ENCODE data around the gene LAPTM5.

LAPTM5 gene

GRCh38 chr1:30714536-30715090 lies 43.0 kb downstream of the LAPTM5 start:
- no peak for DNase-seq
- in situ Hi-C loops (cut with HindIII; ENCODE audit: low pct_ligation_motif_present, low pct_unique_long_range_greater_than_20kb, low sequenced_read_pairs): no loop called here

GRCh38 chr1:30714025-30714424 lies 43.5 kb downstream of the LAPTM5 start:
- in situ Hi-C loops (cut with HindIII; ENCODE audit: low pct_ligation_motif_present, low pct_unique_long_range_greater_than_20kb, low sequenced_read_pairs): no loop called here
- DNase-seq: no peak

GRCh38 chr1:30713311-30713710 lies 44.3 kb downstream of the LAPTM5 start:
- in situ Hi-C loops (cut with HindIII; ENCODE audit: low pct_ligation_motif_present, low pct_unique_long_range_greater_than_20kb, low sequenced_read_pairs): no loop called here
- no peak for DNase-seq

GRCh38 chr1:30712583-30712982 lies 45.0 kb downstream of the LAPTM5 start:
- DNase-seq: no peak
- in situ Hi-C loops (cut with HindIII; ENCODE audit: low pct_ligation_motif_present, low pct_unique_long_range_greater_than_20kb, low sequenced_read_pairs): no loop called here

- in situ Hi-C loops (cut with HindIII; ENCODE audit: low pct_ligation_motif_present, low pct_unique_long_range_greater_than_20kb, low sequenced_read_pairs): no loop called here
- DNase-seq: no peak
These were observed 47.2 kb downstream of the LAPTM5 start for GRCh38 chr1:30710407-30710806.

GRCh38 chr1:30708361-30708728 lies 49.2 kb downstream of the LAPTM5 start:
- in situ Hi-C loops (cut with HindIII; ENCODE audit: low pct_ligation_motif_present, low pct_unique_long_range_greater_than_20kb, low sequenced_read_pairs): no loop called here
- no peak for DNase-seq

- peak; percentile 53 for DNase-seq
- in situ Hi-C loops (cut with HindIII; ENCODE audit: low pct_ligation_motif_present, low pct_unique_long_range_greater_than_20kb, low sequenced_read_pairs): no loop called here
These were observed 49.9 kb downstream of the LAPTM5 start for GRCh38 chr1:30707412-30708360.

GRCh38 chr1:30706528-30706927 lies 51.0 kb downstream of the LAPTM5 start:
- in situ Hi-C loops (cut with HindIII; ENCODE audit: low pct_ligation_motif_present, low pct_unique_long_range_greater_than_20kb, low sequenced_read_pairs): no loop called here
- DNase-seq: no peak

- in situ Hi-C loops (cut with HindIII; ENCODE audit: low pct_ligation_motif_present, low pct_unique_long_range_greater_than_20kb, low sequenced_read_pairs): no loop called here
- DNase-seq: no peak
These were observed 51.9 kb downstream of the LAPTM5 start for GRCh38 chr1:30705698-30706097.

GRCh38 chr1:30704765-30705509 lies 52.6 kb downstream of the LAPTM5 start:
- in situ Hi-C loops (cut with HindIII; ENCODE audit: low pct_ligation_motif_present, low pct_unique_long_range_greater_than_20kb, low sequenced_read_pairs): no loop called here
- no peak for DNase-seq

- DNase-seq: no peak
- in situ Hi-C loops (cut with HindIII; ENCODE audit: low pct_ligation_motif_present, low pct_unique_long_range_greater_than_20kb, low sequenced_read_pairs): no loop called here
These were observed 53.3 kb downstream of the LAPTM5 start for GRCh38 chr1:30704271-30704670.

GRCh38 chr1:30702823-30703222 lies 54.8 kb downstream of the LAPTM5 start:
- in situ Hi-C loops (cut with HindIII; ENCODE audit: low pct_ligation_motif_present, low pct_unique_long_range_greater_than_20kb, low sequenced_read_pairs): no loop called here
- DNase-seq: no peak

GRCh38 chr1:30701258-30701633 lies 56.3 kb downstream of the LAPTM5 start:
- no peak for DNase-seq
- in situ Hi-C loops (cut with HindIII; ENCODE audit: low pct_ligation_motif_present, low pct_unique_long_range_greater_than_20kb, low sequenced_read_pairs): no loop called here

GRCh38 chr1:30700528-30701257 lies 56.9 kb downstream of the LAPTM5 start:
- in situ Hi-C loops (cut with HindIII; ENCODE audit: low pct_ligation_motif_present, low pct_unique_long_range_greater_than_20kb, low sequenced_read_pairs): no loop called here
- DNase-seq: peak; percentile 25

GRCh38 chr1:30699762-30700161 lies 57.8 kb downstream of the LAPTM5 start:
- in situ Hi-C loops (cut with HindIII; ENCODE audit: low pct_ligation_motif_present, low pct_unique_long_range_greater_than_20kb, low sequenced_read_pairs): no loop called here
- no peak for DNase-seq

- DNase-seq: no peak
- in situ Hi-C loops (cut with HindIII; ENCODE audit: low pct_ligation_motif_present, low pct_unique_long_range_greater_than_20kb, low sequenced_read_pairs): no loop called here
These were observed 59.1 kb downstream of the LAPTM5 start for GRCh38 chr1:30698401-30698981.

GRCh38 chr1:30697571-30698376 lies 59.8 kb downstream of the LAPTM5 start:
- DNase-seq: no peak
- in situ Hi-C loops (cut with HindIII; ENCODE audit: low pct_ligation_motif_present, low pct_unique_long_range_greater_than_20kb, low sequenced_read_pairs): no loop called here

- no peak for DNase-seq
- in situ Hi-C loops (cut with HindIII; ENCODE audit: low pct_ligation_motif_present, low pct_unique_long_range_greater_than_20kb, low sequenced_read_pairs): no loop called here
These were observed 60.7 kb downstream of the LAPTM5 start for GRCh38 chr1:30696831-30697230.

All from ACHN (cell line).